GM23248 (cell line): ENCODE data around the gene GHR. TPM values are rescaled to one million over a fixed set of nuclear protein-coding genes. Genes with fewer than 3 reads are reported as not detected.

Experiments
- DNase-seq: peaks from one replicate; pipeline ENCODE4 v3.0.0-alpha.2; 2015
- H2AFZ ChIP-seq: fragments of 200-600 bp; sonication (generic); 2 replicates; pipeline ENCODE4 v1.6.1; 2016; ENCODE audit warnings: antibody characterized with exemption
- H3F3A ChIP-seq: fragments of 200-600 bp; sonication (generic); 2 replicates; pipeline ENCODE4 v1.6.1; 2016; ENCODE audit warnings: mild to moderate bottlenecking, antibody characterized with exemption, mixed run types; ENCODE audit not compliant: insufficient read depth
- H3K27ac ChIP-seq: fragments of 200-600 bp; sonication (generic); 2 replicates; pipeline ENCODE4 v1.5.1; 2016; ENCODE audit warnings: mild to moderate bottlenecking
- H3K27me3 ChIP-seq: fragments of 200-600 bp; sonication (generic); replicated peaks from 2 replicates; pipeline ENCODE4 v1.6.1; 2016; ENCODE audit warnings: mild to moderate bottlenecking; ENCODE audit not compliant: insufficient read depth
- H3K36me3 ChIP-seq: fragments of 200-600 bp; sonication (generic); 2 replicates; pipeline ENCODE4 v1.6.1; 2016; ENCODE audit warnings: low read depth, mild to moderate bottlenecking
- H3K4me1 ChIP-seq: fragments of 200-600 bp; sonication (generic); 2 replicates; pipeline ENCODE4 v1.6.1; 2016; ENCODE audit warnings: mild to moderate bottlenecking; ENCODE audit not compliant: insufficient read depth
- H3K4me2 ChIP-seq: fragments of 200-600 bp; sonication (generic); one replicate; pipeline ENCODE4 v1.6.1; 2016; ENCODE audit warnings: mild to moderate bottlenecking; ENCODE audit not compliant: unreplicated experiment
- H3K4me3 ChIP-seq: fragments of 200-600 bp; sonication (generic); 2 replicates; pipeline ENCODE4 v1.5.1; 2016; ENCODE audit warnings: mild to moderate bottlenecking
- H3K79me2 ChIP-seq: fragments of 200-600 bp; sonication (generic); 2 replicates; pipeline ENCODE4 v1.6.1; 2016; ENCODE audit warnings: mild to moderate bottlenecking; ENCODE audit not compliant: insufficient read depth
- H3K9ac ChIP-seq: fragments of 200-600 bp; sonication (generic); 2 replicates; pipeline ENCODE4 v1.6.1; 2016; ENCODE audit warnings: mild to moderate bottlenecking
- H3K9me2 ChIP-seq: fragments of 200-600 bp; sonication (generic); 2 replicates; pipeline ENCODE4 v1.6.1; 2016; ENCODE audit warnings: mixed run types, mild to moderate bottlenecking, moderate library complexity; ENCODE audit not compliant: insufficient read depth
- H3K9me3 ChIP-seq: fragments of 200-600 bp; sonication (generic); one replicate; pipeline ENCODE4 v1.6.1; 2017; ENCODE audit warnings: low read depth
- H4K20me1 ChIP-seq: fragments of 200-600 bp; sonication (generic); 2 replicates; pipeline ENCODE4 v1.6.0; 2016; ENCODE audit not compliant: insufficient read depth
- EZH2 ChIP-seq: fragments of 200-600 bp; sonication (generic); IDR thresholded peaks from 2 replicates; pipeline ENCODE4 v1.6.1; 2018; ENCODE audit warnings: antibody characterized with exemption, mild to moderate bottlenecking; ENCODE audit not compliant: insufficient read depth, poor library complexity, severe bottlenecking
- EZH2phosphoT487 ChIP-seq: fragments of 200-600 bp; sonication (generic); IDR thresholded peaks from 2 replicates; pipeline ENCODE4 v1.6.1; 2018; ENCODE audit warnings: antibody characterized with exemption, moderate library complexity, mild to moderate bottlenecking, low read depth; ENCODE audit not compliant: insufficient read depth
- WGBS, 2 experiments: methylation state at CpG; one replicate each; pipeline ENCODE4 v1.1.6; 2015 to 2017; ENCODE audit warnings: low lambda C conversion rate in 2 of 2, low coverage in 1 of 2; ENCODE audit errors: missing lambda C conversion rate in 2 of 2; 5-methylcytosine and 5-hydroxymethylcytosine counted together
- in situ Hi-C: fragments of 300-500 bp; cut with MboI; formaldehyde crosslinking; loops from 2 replicates; pipeline ENCODE4 v1.15.0; 2020
- polyA plus RNA-seq: library from polyadenylated mRNA; unstranded; fragments of >200 nt; fragmentation: Nextera tagmentation; extraction: Ambion mirVana; gene quantifications from 2 replicates; pipeline ENCODE4 v1.2.1, GENCODE V29; 2016
- total RNA-seq: library from RNA; depleted of rRNA; stranded (reverse); fragments of >200 nt; shearing (Covaris generic); gene quantifications from 2 replicates; pipeline ENCODE4 v1.2.3, GENCODE V29; 2014; rRNA removed

Gene GHR
- total RNA-seq (0.51 and 1.5 TPM in 2 replicates), polyA plus RNA-seq (0.64 and 0.72 TPM in 2 replicates)

- Histone ChIP-seq H3K36me3 (no peaks in the 10 kb centered on the region), H3K27me3 (peaks cover 8% of the 10 kb centered on the region; the same call in 1 of the 2 replicates), H4K20me1 (no peaks in the 10 kb centered on the region), H3F3A (peaks cover 10% of the 10 kb centered on the region; the same call in 1 of the 2 replicates), H3K4me1 (no peaks in the 10 kb centered on the region), H3K27ac (0 out of 2 replicates have a peak within 1 kb of the TSS, but pooled peaks have one; percentile 6), H3K9me2 (no peaks in the 10 kb centered on the region), H3K9ac (peak within 1 kb of the TSS; percentile 69), H3K9me3 (no peaks in the 10 kb centered on the region), H3K4me3 (peak within 1 kb of the TSS; percentile 84), H3K79me2 (no peaks in the 10 kb centered on the region), H3K4me2 (peak within 1 kb of the TSS; percentile 96), H2AFZ (peak within 1 kb of the TSS; percentile 92)
- TF ChIP-seq EZH2phosphoT487 (no peak), EZH2 (no peak)
- peak; percentile 95 for DNase-seq
- 1% methylated on average over 41 to 53 of the region's 60 CpGs for WGBS, 2 experiments
- in situ Hi-C loops, result no loop called here
Observed at GRCh38 chr5:42423285-42424165, at the start of gene GHR. TSS of gene GHR (plus strand) at chr5:42423439. CDS start at chr5:42565875, 142,436 bp downstream.

- WGBS, 2 experiments, result 55 to 62% methylated on average over 5 of the region's 5 CpGs
- no peaks in the 10 kb centered on the region for H3K9me2 ChIP-seq
- in situ Hi-C loops, result no loop called here
Observed at GRCh38 chr5:42374679-42375273, 48.5 kb upstream of the GHR start.

GRCh38 chr5:42377496-42377895, 45.7 kb upstream of the GHR start:
- Histone ChIP-seq H3K9me2 (no peaks in the 10 kb centered on the region), H3K79me2 (no peaks in the 10 kb centered on the region), H3K27ac (no peak overlapping the region), H3K4me1 (no peaks in the 10 kb centered on the region), H2AFZ (no peak overlapping the region), H3K27me3 (no peaks in the 10 kb centered on the region), H3K4me3 (no peak overlapping the region), H3K9me3 (no peaks in the 10 kb centered on the region), H3K9ac (no peak overlapping the region), H4K20me1 (no peaks in the 10 kb centered on the region), H3F3A (no peaks in the 10 kb centered on the region), H3K36me3 (no peaks in the 10 kb centered on the region), H3K4me2 (no peak overlapping the region)
- TF ChIP-seq EZH2phosphoT487, result no peak
- no peak for TF ChIP-seq EZH2
- 8 to 9% methylated on average over 1 of the region's 1 CpG for WGBS, 2 experiments
- no peak for DNase-seq
- in situ Hi-C loops, result no loop called here

More at GRCh38 chr5:42374679-42375273, 48.5 kb upstream of the GHR start:
- Histone ChIP-seq H3K9ac (no peak overlapping the region), H3K9me3 (no peaks in the 10 kb centered on the region), H3F3A (no peaks in the 10 kb centered on the region), H4K20me1 (no peaks in the 10 kb centered on the region), H3K27me3 (no peaks in the 10 kb centered on the region), H3K79me2 (no peaks in the 10 kb centered on the region), H3K36me3 (no peaks in the 10 kb centered on the region), H3K27ac (no peak overlapping the region), H2AFZ (no peak overlapping the region), H3K4me3 (no peak overlapping the region), H3K4me2 (no peak overlapping the region), H3K4me1 (no peaks in the 10 kb centered on the region)
- no peak for DNase-seq
- TF ChIP-seq EZH2phosphoT487, result no peak
- no peak for TF ChIP-seq EZH2

- no peaks in the 10 kb centered on the region for H3K79me2 ChIP-seq
- in situ Hi-C loops, result no loop called here
- no peak overlapping the region for H3K4me3 ChIP-seq
- WGBS, 2 experiments, result 79 to 80% methylated on average over 2 of the region's 2 CpGs
- no peak overlapping the region for H2AFZ ChIP-seq
- no peaks in the 10 kb centered on the region for H3K27me3 ChIP-seq
- no peaks in the 10 kb centered on the region for H4K20me1 ChIP-seq
- no peaks in the 10 kb centered on the region for H3K36me3 ChIP-seq
- no peak overlapping the region for H3K4me2 ChIP-seq
- H3K4me1 ChIP-seq, result no peaks in the 10 kb centered on the region
- no peaks in the 10 kb centered on the region for H3F3A ChIP-seq
- DNase-seq, result no peak
- TF ChIP-seq EZH2phosphoT487 (no peak), EZH2 (no peak)
- H3K9ac ChIP-seq, result no peak overlapping the region
- no peak overlapping the region for H3K27ac ChIP-seq
- no peaks in the 10 kb centered on the region for H3K9me2 ChIP-seq
- H3K9me3 ChIP-seq, result no peaks in the 10 kb centered on the region
Observed at GRCh38 chr5:42381973-42382372, 41.3 kb upstream of the GHR start.
